DMS53 (cell line): ENCODE measurements around the gene NLRP3.
"Not testable (repeated sequence)": the region's sequence is repeated elsewhere in the genome, so short reads cannot be mapped to it uniquely, and the experiment has no call there.

Experiments
- DNase-seq: peaks from one replicate; lab custom pipeline; 2025; lab: John Stamatoyannopoulos, UW

NLRP3 gene

DNA sequence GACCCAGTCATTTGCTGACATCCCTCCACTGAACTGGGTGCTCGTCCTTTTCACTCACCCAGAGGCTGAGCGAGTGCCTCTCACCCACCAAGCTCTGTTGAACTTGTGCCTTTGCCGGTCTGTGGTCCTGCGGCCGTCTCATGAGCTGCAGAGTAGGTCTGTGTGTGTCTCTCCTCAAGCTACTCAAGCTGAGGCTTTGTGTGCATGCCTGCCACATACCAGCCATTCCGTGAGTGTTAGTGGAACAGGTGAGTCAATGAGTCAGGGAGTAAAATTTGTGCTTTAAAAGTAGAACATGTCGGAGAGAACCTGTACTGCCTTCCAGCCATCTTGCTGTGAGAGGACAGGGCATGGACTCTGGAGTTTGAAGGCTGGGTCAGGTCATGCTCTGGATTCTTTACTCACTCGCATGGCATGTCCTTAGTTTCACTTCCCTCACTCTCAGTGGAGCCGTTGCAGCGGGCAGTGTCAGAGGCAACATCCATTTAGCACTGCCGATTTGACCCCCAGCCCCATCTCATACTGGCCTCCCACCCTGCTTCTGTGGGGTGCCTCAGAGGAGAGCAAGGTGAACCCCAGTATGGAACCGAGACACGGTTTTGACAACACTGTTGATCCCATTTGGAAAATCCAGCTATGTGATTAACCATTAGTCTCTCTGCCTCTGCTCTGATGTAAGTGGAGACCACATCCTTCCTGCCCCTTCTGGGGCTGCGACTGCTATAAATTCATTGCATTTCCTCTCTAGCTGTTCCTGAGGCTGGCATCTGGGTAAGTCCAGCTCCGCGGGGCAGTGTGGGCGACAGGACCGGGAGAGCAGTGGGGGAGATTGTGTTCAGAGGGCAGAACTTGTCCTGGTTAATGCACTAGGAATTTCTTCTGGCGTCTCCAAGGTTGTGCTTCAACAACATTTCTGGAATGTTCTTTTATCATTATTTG, at the start of gene NLRP3:
NLRP3 (plus strand) TSS at position 751 of the 939 bp plus-strand sequence. CDS start 2,628 bp downstream, outside the sequence.
- no peak for DNase-seq

GRCh38 chr1:247366345-247366744, 49.6 kb upstream of the NLRP3 start:
- DNase-seq, result not testable (repeated sequence)

- no peak for DNase-seq
These were observed 48.9 kb upstream of the NLRP3 start for GRCh38 chr1:247366926-247367645.

DNA sequence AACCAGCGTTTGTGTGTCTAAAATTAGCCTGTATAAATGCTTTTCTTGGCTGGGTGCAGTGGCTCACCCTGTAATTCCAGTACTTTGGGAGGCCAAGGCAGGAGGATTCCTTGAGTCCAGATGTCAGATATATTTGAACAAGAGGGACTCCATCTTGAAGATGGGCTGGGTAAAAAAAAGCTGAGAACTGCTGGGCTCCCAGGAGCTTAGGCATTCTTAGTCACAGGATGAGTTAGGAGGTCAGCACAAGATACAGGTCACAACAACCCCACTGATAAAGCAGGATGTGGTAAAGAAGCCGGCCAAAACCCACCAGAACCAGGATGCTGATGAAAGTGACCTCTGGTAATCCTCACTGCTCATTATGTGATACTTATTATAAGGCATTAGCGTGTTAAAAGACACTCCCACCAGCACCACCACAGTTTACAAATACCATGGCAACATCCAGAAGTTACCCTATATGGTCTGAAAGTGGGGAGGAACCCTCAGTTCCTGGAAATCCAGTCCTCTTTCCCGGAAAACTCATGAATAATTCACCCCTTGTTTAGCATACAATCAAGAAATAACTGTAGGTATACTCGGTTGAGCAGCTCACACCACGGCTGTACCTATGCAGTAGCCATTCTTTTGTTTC, 48.1 kb upstream of the NLRP3 start:
- no peak for DNase-seq

DNA sequence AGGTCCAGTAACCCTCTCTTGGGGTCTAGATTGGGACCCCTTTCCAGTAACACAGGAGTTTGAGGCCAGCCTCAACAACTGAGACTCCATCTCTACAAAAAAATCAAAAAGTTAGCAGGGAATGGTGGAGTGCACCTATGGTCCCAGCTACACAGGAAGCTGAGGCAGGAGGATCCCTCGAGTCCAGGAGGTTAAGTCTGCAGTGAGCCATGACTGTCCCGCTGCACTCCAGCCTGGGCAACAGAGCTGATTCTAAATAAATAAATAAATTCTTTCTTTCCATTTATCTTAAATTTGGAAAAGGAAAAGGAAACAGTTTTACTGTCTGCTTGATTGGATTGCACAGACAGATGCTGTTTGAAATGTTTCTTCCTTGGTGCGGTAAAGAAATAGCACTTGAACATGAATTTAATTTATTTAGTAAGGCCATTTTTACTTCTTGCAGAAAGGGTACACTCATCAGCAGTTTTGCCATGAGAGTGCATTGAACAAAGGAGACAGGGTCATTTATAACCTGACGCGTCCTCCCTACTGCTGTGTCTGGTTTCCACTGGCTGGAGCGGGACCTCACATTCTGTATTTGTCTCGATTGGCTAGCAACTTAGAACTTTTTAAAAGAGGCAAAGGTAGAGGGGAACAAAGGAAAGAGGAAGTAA, 47.4 kb upstream of the NLRP3 start:
- no peak for DNase-seq

DNA sequence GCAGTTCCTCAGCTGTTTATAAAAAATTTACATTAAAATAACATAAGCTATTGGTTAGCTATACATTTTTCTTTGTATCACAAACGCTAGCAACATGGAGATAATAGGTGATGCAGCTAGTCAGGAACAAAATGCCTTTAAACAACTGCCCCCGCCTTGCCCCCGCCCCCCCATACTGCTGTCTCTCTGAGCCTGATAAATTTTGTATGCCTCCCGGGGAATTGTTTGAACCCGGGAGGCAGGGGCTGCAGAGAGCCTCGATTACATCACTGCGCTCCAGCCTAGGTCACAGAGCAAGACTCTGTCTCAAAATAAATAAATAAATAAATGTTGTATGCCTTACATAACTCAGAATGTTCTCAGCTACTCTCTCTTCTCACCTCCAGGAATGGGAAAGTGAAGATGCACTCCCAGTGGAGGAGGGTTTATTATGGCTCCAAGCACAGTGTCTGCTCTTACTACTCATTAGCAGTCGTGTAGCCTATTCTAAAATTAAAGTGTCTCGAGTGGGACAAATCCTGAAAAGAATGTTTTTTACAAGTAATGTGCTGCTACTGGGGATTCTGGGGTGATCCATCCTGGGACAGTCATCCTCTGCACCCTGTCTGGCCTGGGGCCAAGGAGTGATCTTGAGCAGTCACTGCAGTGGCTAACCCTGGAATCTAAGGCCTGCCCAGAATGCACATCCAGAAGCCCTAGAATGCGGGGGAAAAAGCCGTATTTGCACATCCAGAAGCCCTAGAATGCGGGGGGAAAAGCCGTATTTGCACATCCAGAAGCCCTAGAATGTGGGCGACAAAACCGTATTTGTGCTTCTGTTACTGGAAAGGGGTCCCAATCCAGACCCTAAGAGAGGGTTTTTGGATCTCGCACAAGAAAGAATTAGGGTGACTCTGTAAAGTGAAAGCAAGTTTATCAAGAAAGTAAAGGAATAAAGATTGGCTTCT, 44.9 kb upstream of the NLRP3 start:
- DNase-seq, result no peak

- DNase-seq, result no peak
These were observed 44.1 kb upstream of the NLRP3 start for GRCh38 chr1:247371801-247372259.

DNA sequence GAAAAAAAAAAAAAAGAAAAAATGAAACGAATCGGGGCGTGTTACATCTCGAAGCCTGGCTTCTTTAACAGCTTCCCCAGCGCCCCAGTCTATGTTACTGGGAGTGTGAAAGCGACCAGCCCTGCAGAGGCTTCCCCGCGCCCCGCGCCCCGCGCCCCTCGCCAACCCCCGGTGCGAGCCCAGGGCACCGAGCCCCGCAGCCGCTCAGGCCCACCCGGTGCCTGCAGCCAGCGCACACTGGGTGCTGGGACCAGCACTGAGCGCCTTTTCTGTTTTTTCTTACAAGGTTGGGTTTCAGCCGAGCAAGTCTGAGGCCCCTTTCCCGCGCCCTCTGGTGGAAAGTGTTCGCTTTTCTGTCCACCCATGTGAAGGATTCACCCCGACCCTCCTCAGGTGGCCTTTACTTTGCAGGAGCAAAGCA, 42.2 kb upstream of the NLRP3 start:
- DNase-seq, result peak; percentile 73

- DNase-seq, result not testable (repeated sequence)
These were observed 41.2 kb upstream of the NLRP3 start for GRCh38 chr1:247374651-247375334.

- DNase-seq, result no peak
These were observed 40.2 kb upstream of the NLRP3 start for GRCh38 chr1:247375747-247376146.

GRCh38 chr1:247376659-247377058, 39.3 kb upstream of the NLRP3 start:
- DNase-seq, result no peak

GRCh38 chr1:247377656-247378055, 38.3 kb upstream of the NLRP3 start:
- DNase-seq, result not testable (repeated sequence)

GRCh38 chr1:247378334-247379073, 37.5 kb upstream of the NLRP3 start:
- no peak for DNase-seq

DNA sequence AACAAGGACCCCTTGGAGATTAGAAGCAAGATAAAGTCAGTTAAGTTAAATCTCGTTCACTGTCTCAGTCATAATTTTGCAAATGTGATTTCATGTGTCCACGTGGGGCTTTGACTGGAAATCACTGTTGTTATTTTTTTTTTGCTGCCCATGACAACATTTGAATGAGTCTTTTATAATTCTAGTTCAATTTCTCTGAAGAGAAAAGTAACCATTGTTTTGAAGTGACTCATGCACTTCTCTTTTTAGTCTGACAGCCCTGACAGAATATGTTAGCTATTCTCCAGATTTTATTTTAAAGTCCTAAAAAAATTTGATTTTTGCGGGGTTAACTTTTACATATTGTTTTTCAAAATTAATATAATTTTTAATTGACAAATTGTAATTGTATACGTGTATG, 30.7 kb upstream of the NLRP3 start:
- DNase-seq, result peak; percentile 12

GRCh38 chr1:247386217-247386616, 29.8 kb upstream of the NLRP3 start:
- no peak for DNase-seq

DNA sequence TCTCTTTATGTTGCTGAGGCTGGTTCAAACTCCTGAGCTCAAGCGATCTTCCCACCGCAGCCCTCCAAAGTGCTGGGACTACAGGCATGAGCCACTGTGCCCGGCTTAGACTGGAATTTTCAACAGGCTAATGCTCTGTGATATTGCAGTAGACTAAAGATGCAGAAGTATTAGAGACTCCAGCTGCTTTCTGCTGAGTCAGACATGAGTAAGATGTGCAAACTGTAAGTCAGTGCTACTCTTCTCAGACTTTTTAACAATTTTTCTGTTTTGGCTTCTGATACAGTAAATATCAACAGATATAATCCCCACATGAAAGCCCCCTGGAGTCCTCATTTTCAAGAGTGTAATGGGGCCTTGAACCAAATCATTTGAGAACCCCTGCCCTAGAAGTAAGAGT, 29.3 kb upstream of the NLRP3 start:
- DNase-seq, result no peak

GRCh38 chr1:247387096-247387495, 28.9 kb upstream of the NLRP3 start:
- DNase-seq, result no peak

DNA sequence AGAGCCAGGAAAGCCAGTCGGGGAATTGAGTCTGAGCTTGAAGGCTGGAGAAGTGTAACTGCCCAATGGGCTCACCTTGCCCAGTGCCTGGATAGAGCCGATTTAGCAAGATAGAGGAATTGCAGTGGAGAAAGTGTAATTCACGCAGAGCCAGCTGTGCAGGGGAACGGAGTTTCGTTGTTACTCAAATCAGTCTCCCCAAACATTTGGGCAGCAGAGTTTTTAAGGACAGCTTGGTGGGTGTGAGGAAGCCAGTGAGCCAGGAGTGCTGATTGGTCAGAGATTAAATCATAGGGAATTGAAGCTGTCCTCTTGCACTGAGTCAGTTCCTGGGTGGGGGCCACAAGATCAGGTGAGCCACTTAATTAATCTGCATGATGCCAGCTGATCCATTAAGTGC, 28.4 kb upstream of the NLRP3 start:
- no peak for DNase-seq

DNA sequence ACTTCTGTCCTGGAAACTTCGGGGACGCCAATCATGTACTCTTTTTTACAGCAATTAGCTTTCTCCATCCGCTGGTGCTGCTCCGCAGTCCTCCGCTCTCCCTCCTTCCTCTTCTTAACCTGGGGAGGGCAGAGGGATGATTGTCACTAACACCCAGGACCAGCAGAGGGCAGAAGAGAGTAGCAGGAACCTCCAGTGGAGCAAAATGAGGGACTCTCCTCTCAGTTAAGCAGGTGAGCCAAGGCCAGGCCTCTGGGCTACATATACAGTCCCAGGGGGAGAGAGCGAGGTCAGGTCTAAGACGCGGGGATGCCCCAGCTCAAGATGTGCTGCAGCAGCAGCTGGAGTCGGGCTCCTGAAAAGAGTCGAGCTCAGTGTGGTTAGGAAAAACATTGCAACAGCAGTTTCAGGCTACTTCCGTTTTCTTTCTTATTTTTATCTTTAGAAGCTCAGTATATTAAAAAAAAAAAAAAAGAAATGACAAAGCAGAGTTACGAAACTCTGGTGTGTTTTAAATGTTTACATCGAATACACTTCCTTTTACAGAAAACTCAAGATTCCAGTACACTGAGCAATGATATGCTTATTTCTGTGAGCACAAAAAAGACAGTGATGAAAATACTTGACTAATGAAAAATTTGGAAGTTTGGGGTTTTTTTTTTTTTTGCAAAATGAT, 25.7 kb upstream of the NLRP3 start:
- peak; percentile 91 for DNase-seq
